ENCODE results near the gene SOWAHC.
"Not testable (repeated sequence)": the region's sequence is repeated elsewhere in the genome, so short reads cannot be mapped to it uniquely, and the experiment has no call there.

Gene SOWAHC, protein sequence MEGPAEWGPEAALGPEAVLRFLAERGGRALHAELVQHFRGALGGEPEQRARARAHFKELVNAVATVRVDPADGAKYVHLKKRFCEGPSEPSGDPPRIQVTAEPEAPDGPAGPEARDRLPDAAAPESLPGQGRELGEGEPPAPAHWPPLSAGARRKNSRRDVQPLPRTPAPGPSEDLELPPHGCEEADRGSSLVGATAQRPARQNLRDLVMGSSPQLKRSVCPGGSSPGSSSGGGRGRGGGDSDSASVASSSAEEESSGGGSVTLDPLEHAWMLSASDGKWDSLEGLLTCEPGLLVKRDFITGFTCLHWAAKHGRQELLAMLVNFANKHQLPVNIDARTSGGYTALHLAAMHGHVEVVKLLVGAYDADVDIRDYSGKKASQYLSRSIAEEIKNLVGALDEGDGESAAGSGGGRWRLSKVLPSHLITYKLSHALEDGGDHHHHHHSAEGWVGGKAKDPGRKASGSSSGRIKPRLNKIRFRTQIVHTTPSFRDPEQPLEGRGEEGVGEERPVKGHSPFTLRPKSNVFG
- 1.5 to 18.1 (median 9.2) reads per million in 17 experiments for total RNA-seq

DNA sequence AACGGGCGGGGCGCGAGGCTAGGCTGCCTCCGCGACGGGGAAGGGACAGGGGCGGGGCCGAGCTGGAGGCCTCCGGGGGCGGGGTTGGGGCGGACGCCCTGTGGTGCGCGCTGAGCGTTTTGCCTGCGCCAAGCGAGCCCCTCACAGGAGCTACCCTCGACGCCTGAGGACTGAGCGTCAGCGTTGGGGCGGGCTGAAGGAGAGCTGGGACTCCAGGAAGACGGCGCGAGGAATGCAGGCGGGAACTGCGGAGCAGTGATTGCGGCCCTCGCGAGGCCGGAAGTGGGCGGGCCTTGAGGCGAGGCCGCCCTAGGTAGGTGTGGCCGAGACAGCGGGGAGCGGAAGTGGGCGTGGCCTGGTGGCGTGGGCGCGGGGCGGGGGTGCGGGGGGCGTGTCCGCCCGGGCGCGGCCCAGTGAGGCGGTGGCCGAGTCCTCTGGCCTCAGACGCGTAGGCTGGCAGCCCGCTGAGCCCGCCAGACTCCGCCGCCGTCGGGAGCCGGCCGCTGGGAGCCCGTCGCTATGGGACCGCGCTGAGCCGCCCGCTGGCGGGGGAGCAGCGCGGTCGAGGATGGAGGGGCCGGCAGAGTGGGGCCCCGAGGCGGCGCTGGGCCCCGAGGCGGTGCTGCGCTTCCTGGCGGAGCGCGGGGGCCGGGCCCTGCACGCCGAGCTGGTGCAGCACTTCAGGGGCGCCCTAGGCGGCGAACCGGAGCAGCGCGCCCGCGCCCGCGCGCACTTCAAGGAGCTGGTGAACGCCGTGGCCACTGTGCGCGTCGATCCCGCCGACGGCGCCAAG is at the start of gene SOWAHC, which contains the start of gene SEPTIN10:
Gene SOWAHC, plus strand, starts transcription at position 443 of the 793 bp plus-strand sequence. Its CDS starts 126 bp downstream, at position 569.
Gene SEPTIN10, minus strand, starts transcription at position 45 of the 793 bp plus-strand sequence. CDS start 139 bp downstream, outside the sequence.
- DNase-seq: peak; percentile 98 to 100 (median 99)

DNA sequence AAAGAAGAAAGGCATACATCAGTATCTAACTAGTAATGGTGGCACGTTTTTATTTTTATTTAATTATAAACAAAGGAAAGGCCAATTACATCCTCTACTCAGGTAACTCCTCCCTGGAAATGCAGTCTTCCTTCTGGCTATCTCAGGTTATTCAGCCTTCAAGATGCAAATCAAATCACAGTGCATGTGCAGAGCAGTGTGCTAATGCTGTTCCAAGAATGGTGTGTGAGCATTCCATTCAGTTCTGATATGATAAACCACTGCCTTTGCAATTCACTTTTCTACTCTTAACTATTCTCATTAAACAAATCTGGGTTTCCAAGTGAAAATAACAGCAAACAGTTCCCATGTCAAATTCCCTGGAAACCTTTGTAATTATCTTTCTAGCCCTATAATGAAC is 38.8 kb upstream of the SOWAHC start:
- no peak for DNase-seq

DNA sequence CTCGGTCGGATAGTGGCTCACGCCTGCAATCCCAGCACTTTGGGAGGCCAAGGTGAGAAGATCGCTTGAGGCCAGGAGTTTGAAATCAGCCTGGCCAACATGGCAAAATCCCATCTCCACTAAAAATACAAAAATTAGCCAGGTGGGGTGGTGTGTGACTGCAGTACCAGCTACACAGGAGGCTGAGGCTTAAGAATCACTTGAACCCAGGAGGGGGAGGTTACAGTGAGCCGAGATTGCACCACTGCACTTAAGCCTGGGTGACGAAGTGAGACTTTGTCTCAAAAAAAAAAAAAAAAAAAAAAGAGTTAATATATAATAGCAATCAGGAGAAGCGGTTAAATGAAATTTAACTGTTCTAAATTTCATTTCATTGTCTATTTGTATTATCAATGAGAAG is 36.5 kb upstream of the SOWAHC start:
- not testable (repeated sequence) for DNase-seq

DNA sequence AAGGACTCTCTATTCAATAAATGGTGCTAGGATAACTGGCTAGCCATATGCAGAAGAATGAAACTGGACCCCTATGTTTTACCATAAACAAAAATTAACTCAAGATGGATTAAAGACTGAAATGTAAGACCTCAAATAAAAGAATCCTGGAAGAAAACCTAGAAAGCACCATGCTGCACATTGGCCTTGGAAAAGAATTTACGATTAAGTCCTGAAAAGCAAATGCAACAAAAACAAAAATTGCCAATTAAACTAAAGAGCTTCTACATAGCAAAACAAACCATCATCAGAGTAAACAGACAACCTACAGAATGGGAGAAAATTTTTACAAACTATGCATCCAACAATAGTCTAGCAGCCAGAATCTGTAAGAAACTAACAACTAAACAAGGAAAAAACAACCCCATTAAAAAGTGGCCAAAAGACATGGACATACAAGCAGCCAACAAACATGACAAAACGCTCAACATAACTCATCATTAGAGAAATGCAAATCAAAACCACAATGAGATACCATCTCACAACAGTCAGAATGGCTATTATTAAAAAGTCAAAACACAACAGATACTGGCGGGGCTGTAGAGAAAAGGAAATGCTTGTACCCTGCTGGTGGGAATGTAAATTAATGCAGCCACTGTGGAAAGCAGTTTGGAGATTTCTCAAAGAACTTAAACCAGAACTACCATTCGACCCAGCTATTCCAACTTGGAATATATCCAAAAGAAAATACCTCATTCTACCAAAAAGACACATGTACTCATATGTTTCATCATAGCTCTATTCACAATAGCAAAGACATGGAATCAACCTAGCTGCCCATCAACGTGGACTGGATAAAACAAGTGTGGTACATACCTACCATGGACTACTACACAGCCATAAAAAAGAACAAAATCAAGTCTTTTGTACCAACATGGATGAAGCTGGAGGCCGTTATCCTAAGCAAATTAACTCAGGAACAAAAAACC is 31.0 kb upstream of the SOWAHC start:
- no peak for DNase-seq

DNA sequence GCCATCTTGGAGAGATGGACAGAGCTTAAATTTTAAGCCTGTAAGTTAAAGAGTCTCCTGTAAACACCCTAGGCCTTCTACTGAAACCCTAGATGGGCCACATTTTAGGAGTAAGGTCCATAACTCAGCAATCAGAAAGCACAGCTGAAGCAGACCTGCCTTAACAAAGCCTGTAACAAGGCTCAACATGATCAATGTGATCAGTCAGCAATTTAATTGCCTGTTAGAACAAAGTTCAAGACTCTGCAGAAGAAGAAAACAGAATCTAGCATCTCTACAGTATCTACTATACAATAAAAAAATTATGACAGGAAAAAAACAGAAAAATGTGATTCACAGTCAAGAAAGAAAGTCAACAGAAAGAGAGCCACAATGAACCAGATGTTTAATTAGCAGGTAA is 27.5 kb upstream of the SOWAHC start:
- no peak for DNase-seq

DNA sequence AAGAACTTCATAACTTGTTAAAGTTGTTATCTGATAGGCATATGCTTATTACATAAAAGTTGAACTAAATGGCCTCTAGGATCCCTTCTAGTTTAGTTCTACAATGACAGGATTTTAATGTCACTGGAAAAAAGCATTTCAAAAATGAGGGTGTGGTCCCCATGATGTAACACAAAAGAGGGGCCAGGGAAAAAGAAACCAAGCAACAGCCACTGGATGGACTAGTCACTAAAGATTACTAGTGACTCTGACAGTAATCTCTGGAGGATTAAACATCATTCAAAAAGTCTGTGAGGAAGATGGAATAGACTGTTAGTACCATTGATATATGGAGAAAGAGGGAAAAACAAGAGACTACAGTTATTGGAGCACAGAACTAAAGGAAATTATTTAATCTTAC is 23.0 kb upstream of the SOWAHC start:
- DNase-seq: no peak

DNA sequence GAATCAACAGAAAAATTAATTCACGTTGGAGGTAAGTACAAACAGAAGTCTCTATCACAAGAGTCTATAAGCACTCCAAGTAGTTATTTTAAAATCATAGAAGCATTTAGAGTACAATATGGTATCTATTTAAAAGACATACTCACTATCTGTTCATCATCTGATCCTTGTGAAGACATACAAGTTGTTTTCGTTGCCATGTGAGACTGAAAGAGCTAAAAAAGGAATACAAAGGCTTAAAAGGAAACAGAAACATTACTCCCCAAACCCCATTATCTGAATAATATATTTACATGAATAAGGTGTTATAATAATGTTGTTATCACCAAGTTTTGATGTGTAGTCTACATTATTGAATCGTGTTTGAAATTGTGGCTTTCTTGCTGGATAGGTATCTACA is 21.3 kb upstream of the SOWAHC start:
- no peak for DNase-seq

DNA sequence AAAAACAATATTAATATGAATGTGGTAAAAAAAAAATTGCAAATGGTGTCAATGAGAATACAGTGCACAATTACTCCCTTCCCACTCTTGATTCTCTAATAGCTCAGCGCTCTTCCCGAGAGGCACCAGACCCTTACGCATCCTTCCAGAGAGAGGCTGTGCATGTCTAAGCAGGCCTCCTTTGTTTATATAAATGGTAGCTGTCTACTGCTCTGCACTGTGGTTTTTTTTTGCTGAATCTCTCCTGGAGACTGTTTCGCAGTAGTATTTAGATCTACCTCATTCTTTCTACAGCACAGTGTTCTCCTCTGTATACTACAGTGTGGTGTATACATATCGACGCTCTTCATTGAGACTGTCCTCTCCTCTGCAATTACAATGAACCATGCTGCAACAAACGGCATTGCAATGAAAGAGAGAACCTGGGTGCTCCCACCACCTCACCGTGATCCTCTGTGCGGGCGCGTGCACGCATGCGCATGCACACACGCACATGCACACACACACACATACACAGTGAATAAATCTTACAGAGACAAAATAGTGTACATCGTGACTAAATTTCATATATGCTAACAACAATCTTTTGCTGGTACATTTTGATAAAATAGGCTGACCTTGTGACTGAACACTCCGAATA is 19.8 kb upstream of the SOWAHC start:
- no peak for DNase-seq

DNA sequence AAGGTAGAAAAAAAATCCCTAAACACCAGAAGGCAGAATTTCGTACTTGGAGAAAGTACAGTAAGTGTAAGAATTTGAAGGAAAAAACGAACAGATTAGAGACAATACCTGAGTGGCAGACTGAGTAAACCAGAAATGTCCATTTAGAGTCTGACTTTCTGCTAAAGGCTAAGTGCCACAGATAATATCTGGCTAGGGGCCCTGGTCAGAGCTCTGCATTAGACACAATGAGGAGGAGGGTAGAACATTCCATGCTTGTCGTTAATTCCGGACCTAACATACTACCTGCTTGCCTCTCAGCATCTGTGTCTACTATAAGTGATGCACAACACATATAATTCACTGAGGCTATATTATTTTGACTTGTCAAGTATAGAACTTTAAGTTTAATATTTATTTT is 18.5 kb upstream of the SOWAHC start:
- no peak for DNase-seq

DNA sequence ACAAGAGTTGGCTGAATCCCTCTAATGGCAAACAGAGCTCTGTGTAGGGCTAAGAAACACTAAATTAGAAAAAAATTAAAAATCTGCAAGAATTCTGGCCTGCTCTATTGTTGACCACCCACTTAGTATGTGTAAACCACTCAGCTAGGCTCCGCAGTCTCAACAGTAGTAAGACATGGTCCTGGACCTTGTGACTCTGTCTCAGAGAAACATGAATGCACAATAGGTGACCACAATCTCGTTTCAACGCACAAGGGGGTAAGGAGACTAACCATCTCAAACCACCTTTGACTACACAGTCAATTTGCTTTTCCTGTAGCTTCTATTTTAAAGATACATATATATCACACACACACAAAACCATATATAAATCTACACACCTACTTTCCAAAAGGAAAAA is 16.9 kb upstream of the SOWAHC start:
- DNase-seq: no peak

DNA sequence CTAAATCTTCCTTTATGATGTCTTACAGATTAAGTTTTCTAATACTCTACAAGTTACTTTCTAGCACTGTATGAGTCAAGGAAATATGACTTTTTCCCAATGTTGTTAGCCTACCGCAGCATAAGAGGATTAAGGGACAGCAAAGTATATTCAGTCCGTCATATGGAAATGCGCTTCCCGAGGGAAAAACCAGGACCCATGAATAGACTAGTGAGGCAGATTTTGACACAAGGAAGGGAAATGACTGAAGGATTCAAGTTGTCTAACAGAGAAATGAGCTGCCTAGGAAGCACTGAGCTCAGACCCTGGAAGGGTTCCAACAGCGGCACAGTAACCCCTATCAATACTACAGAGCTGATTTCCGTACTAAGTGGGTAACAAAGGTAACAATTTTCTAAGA is 12.4 kb upstream of the SOWAHC start:
- DNase-seq: no peak

DNA sequence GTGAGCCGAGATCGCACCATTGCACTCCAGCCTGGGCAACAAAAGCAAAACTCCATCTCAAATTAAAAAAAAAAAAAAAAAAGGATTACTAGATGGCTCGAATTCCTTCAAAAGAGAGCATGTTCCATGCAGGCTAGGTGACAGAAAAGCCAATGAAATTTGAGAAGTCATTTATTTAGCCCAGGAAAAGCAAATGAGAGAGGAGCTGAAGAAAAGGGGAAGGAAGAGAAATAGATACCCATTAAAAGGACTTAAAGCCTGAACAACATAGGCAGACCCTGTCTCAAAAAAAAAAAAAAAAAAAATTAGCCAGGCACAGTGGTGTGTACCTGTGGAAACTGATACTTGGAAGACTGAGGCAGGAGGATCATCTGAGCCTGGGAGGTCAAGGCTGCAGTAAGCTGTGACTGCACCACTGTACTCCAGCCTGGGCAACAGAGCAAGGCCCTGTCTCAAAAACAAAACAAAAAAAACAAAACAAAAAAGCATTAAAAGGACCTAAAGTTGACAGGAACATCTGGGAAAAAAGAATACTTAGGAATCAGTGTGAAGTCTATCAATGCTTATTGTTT is 11.5 kb upstream of the SOWAHC start:
- no peak for DNase-seq

DNA sequence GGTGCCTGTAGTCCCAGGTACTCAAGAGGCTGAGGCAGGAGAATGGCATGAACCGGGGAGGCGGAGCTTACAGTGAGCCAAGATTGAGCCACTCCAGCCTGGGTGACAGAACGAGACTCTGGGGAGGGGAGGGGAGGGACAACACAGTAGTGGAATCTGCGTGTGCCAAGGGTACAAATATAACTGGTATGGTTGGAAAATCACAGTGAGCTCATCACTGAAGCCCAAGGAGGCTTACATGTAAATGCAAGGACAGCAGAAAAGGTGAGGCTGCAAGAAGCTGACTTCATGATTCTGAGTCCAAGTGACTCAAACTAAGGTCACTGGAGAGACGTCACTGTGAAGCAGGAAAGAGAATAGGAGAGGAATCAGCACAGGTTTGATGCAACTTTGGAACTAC is 9.6 kb upstream of the SOWAHC start:
- peak in 1 of 4 experiments; percentile 19 for DNase-seq

DNA sequence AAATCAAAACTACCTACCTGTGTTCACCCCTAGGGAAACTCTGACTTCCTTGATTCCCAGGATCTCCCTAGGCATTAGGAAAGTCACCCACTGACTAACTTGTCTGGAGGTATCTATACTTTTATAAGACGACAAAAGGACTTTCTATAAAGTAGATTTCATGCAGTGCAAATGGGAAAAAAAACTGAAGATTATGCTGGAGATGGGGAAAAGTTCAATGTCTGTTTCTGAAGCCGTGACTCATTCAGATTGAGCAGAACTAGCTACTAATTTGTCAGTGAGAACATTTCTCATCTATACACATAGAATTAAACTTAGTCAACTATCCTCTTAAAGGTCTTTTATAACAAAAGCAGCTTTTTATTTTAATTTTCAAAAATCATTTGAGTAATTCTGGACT is 6.4 kb upstream of the SOWAHC start:
- no peak for DNase-seq

DNA sequence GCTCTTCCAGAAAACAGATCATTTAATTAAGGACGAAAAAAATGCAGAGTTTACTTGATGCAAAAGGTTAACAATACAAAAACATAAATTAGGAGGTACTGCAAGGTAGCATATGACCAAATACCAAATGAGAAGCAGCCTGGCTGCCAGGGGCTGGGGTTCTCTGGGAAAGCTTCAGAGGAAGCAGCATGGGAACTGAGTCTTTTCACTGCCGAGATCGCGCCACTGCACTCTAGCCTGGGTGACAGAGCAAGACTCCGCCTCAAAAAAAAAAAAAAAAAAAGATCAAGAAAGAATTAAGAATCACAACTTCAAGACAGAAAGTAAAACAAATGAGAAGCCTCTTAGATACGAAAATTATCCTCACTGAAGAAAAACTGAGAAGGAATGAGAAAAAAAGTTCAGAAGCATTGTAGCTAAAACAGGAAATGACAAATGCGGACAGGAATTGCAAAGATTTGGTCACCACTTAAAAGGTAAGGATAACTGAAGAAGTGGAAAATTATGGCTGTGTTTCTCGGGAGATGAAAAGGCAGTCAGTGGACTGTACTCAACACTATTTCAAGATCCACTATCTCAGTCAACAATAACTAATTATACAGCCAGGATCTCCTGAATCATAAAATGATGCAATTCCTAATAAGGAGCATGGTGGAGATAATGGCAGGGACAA is 4.7 kb upstream of the SOWAHC start:
- DNase-seq: peak in 2 of 4 experiments; percentile 26 to 33

DNA sequence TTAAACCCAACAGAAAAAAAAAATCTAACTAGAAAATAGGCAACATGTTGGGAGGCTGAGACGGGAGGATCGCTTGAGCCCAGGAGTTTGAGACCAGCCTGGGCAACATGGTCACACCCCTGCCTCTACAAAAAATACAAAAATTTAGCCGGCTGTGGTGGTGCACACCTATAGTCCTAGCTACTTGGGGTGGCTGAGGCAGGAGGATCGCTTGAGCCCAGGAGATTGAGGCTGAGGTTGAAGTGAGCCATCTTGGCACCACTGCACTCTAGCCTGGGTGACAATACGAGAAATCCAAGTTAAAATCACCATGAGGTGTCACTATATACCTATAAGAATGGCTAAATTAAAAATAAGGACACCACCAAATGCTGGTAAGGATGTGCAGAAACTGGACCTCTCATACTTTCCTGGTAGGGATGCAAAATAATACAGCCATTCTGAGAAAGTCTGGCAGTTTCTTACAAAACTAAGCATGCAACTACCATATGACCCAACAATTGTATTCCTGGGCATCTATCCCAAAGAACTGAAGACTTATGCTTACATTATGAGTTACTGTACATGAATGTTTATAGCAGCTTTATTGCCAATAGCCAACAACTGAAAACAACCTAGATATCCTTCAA is 2.6 kb upstream of the SOWAHC start:
- peak in 2 of 4 experiments; percentile 19 to 33 for DNase-seq

DNA sequence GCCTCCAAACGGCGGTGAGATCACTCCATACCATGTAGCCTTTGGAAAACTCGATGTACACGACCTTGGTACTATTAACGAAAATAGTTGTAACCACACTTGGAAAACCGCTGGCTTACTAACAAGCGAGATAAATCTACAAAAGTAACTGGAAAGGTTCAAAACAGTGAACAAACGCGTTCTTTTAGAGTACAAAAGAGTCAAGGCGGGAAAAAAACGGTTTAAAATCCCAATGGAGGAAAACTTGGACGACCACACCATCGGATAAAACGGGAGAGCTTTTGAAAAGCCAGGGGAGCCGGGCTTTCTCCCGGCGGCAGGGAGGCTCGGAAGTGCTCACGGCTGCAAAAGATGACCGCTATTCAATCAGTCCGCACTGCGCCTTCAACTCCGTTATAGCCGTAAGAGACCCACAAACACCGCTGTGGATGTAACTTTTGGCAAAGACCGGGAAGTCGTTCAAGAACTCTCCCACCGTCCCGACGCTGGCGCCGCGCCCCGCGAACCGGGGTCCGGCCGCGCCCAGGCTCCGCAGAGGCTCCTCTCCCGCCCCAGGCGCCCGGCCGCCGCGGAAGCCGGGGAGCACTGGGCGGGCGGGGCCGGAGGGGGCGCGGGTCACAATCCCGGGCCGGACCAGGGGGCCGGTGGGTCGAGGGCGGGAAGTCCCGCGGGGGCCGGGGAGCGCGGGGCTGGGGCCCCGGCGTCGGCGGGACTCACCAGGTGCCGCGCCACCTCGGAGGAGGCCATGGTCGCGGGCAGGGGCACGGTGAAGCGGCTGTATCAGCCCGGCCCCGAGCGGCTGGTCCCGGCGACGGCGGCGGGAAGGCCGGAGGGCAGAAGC is 863 bp upstream of the SOWAHC start:
- peak; percentile 47 to 79 (median 65) for DNase-seq

DNA sequence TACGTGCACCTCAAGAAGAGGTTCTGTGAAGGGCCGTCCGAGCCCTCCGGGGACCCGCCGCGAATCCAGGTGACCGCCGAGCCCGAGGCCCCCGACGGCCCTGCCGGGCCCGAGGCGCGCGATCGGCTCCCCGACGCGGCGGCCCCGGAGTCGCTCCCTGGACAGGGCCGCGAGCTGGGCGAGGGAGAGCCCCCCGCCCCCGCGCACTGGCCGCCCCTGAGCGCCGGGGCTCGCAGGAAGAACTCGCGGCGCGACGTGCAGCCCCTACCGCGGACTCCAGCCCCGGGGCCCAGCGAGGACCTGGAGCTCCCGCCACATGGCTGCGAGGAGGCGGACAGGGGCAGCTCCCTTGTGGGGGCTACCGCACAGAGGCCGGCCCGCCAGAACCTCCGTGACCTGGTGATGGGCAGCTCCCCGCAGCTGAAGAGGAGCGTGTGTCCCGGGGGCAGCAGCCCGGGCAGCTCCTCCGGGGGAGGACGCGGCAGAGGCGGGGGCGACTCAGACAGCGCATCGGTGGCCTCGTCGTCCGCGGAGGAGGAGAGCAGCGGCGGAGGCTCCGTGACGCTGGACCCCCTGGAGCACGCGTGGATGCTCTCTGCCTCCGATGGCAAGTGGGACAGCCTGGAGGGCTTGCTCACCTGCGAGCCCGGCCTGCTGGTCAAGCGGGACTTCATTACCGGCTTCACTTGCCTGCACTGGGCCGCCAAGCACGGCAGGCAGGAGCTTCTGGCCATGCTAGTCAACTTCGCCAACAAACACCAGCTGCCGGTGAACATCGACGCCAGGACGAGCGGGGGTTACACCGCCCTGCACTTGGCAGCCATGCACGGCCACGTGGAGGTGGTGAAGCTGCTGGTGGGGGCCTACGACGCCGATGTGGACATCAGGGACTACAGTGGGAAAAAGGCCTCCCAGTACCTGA is 812 bp downstream of the SOWAHC start:
- DNase-seq: peak in 1 of 4 experiments; percentile 18

Measured in suppressor macrophage (primary cell).